IPS-18a (cell line): ENCODE results near the gene MARF1.
"Not testable (repeated sequence)": the region's sequence is repeated elsewhere in the genome, so short reads cannot be mapped to it uniquely, and the experiment has no call there.

Experiments
- H3K27ac ChIP-seq: one replicate; pipeline ENCODE4 v1.5.1; 2013; ENCODE audit warnings: low read length
- H3K27me3 ChIP-seq: one replicate; pipeline ENCODE4 v1.6.1; 2013; ENCODE audit warnings: mild to moderate bottlenecking, low read length; ENCODE audit not compliant: control insufficient read depth, insufficient read depth
- H3K36me3 ChIP-seq: one replicate; pipeline ENCODE4 v1.6.1; 2013; ENCODE audit warnings: low read depth, low read length; ENCODE audit not compliant: control insufficient read depth
- H3K4me1 ChIP-seq: one replicate; pipeline ENCODE4 v1.6.1; 2013; ENCODE audit warnings: low read depth, low read length; ENCODE audit not compliant: control insufficient read depth
- H3K4me3 ChIP-seq: one replicate; pipeline ENCODE4 v1.5.1; 2013; ENCODE audit warnings: low read length
- H3K9ac ChIP-seq: one replicate; pipeline ENCODE4 v1.6.1; 2013; ENCODE audit warnings: mild to moderate bottlenecking, low read length, moderate library complexity
- H3K9me3 ChIP-seq: one replicate; pipeline ENCODE4 v1.6.1; 2013; ENCODE audit warnings: low read depth, low read length; ENCODE audit not compliant: control insufficient read depth

MARF1 gene

DNA sequence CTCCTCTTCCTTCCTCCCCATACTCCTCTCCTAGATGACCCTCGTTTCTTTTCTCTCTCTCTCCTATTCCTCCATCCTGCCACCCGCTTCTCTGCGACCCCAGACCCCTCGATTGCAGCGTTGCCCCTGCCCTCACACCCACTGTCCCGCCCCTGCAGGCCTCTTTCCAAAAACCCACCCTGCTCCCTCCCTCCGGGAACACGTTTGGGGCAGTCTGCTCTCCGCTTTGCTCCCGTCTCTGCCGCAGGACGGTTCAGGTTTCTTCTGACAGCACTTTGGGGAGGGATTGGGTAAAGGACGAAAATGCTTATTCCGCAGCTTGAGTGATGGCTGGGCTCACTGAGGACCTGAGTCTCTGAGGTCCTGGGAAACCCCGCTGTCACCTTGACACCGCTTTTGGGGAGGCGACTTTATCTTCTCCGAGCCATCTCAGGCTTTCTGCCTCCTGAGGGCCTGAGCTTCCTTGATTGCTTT lies 7.8 kb upstream of the MARF1 start:
- no peaks in the 10 kb centered on the region for H3K36me3 ChIP-seq
- no peak overlapping the region for H3K27ac ChIP-seq
- H3K9ac ChIP-seq = peak overlapping the region; percentile 69
- no peaks in the 10 kb centered on the region for H3K9me3 ChIP-seq
- no peaks in the 10 kb centered on the region for H3K27me3 ChIP-seq
- H3K4me1 ChIP-seq = no peaks in the 10 kb centered on the region
- H3K4me3 ChIP-seq = peak overlapping the region; percentile 92

DNA sequence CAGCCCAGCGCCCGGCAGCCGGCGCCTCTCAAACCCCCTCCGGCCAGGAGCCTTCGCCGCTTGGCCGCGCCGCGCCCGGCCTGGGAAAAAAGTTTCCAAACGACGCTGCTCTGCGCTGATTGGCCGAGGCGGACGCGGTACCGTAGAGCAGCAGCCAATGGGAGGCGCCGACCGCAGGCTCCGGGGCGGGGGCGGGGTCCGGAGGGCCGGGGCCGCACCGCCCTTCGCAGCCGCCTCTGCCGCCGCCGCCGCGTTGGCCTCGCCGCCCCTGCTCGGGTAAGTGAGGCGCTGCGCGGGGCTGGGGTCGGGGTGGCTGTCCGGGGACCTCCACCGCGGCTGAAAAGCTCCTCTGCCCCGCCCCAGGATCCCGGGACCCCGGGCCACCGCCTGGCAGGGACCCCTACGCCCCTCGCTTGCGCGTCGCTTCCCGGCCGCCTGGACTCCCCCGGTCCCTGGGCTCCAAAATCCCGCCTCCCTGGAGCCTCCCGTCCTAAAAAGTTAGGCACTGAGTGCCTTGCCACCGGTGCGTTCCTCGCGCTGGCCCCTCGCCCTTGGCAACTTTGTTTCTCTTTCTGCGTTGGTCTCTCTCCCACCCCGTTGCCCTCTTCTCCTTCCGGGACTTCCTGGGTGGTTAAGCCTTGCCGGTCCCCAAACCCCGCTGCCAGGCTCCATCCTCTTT lies 7.2 kb upstream of the MARF1 start, which contains the start of gene NDE1:
TSS of gene NDE1 (plus strand) at position 227 of the 679 bp plus-strand sequence. CDS start 14,534 bp downstream, outside the sequence.
- no peak within 1 kb of the TSS for H3K27ac ChIP-seq
- H3K4me1 ChIP-seq = no peaks in the 10 kb centered on the region
- no peaks in the 10 kb centered on the region for H3K27me3 ChIP-seq
- H3K9me3 ChIP-seq = no peaks in the 10 kb centered on the region
- no peaks in the 10 kb centered on the region for H3K36me3 ChIP-seq
- peak within 1 kb of the TSS; percentile 92 for H3K4me3 ChIP-seq
- H3K9ac ChIP-seq = peak within 1 kb of the TSS; percentile 69

DNA sequence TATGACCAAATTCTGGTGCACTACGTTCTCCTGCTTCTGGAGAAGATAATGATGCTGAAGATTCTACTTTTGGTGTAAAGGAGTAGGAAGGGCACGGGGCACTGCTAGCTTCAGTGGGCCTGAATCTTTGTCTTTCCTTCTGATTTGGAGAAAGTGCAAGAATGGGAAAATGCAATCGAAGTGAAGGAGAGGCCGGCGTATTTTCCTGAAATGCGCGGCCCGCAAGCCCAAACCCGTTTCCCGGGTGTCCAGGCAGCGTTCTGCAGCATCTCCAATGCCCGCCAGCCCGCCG lies 6.7 kb upstream of the MARF1 start:
- H3K27ac ChIP-seq = no peak overlapping the region
- H3K4me3 ChIP-seq = peak overlapping the region; percentile 66
- H3K27me3 ChIP-seq = no peaks in the 10 kb centered on the region
- H3K36me3 ChIP-seq = no peaks in the 10 kb centered on the region
- H3K4me1 ChIP-seq = no peaks in the 10 kb centered on the region
- no peak overlapping the region for H3K9ac ChIP-seq
- no peaks in the 10 kb centered on the region for H3K9me3 ChIP-seq

- H3K4me3 ChIP-seq = peak overlapping the region; percentile 66
- H3K27ac ChIP-seq, H3K9me3 ChIP-seq, H3K36me3 ChIP-seq, H3K4me1 ChIP-seq, H3K9ac ChIP-seq, H3K27me3 ChIP-seq: not testable (repeated sequence)
Observed at GRCh38 chr16:15649311-15649710, 6.4 kb upstream of the MARF1 start.

GRCh38 chr16:15648135-15648730 lies 5.3 kb upstream of the MARF1 start:
- no peaks in the 10 kb centered on the region for H3K27me3 ChIP-seq
- peaks cover 6% of the 10 kb centered on the region for H3K4me1 ChIP-seq
- H3K4me3 ChIP-seq = no peak overlapping the region
- no peaks in the 10 kb centered on the region for H3K9me3 ChIP-seq
- H3K27ac ChIP-seq = no peak overlapping the region
- H3K9ac ChIP-seq = no peak overlapping the region
- no peaks in the 10 kb centered on the region for H3K36me3 ChIP-seq

GRCh38 chr16:15647294-15648014 lies 4.5 kb upstream of the MARF1 start:
- H3K4me3 ChIP-seq = no peak overlapping the region
- H3K27ac ChIP-seq = no peak overlapping the region
- H3K9me3 ChIP-seq = no peaks in the 10 kb centered on the region

DNA sequence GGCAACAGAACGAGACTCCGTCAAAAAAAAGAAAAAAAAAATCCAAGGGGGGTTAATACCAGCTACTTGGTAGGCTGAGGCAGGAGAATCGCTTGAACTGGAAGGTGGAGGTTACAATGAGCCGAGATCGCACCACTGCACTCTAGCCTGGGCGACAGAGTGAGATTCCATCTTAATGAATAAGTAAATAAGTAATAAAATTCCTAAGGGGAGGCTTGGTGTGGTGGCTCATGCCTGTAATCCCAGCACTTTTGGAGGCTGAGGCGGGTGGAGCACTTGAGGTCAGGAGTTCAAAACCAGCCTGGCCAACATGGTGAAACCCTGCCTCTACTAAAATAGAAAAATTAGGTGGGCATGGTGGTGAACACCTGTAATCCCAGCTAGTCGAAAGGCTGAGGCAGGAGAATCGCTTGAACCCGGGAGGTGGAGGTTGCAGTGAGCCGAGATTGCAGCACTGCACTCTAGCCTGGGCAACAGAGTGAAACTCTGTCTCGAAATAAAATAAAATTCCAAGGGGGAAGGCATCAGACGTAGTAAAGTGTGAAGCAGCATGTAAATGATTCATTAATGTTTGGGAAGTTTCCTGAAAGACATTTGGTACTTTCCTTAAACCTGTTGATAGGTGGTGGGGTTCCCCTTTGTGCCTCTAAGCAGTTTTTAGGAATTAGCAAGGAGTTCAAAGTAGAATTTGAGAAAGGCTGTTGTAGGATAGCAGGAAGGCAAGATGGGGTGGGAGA lies 3.8 kb upstream of the MARF1 start:
- not testable (repeated sequence) for H3K27me3 ChIP-seq, H3K4me3 ChIP-seq, H3K27ac ChIP-seq, H3K9ac ChIP-seq, H3K36me3 ChIP-seq, H3K9me3 ChIP-seq
- H3K4me1 ChIP-seq = peaks cover 10% of the 10 kb centered on the region

More at GRCh38 chr16:15647294-15648014, 4.5 kb upstream of the MARF1 start:
- peaks cover 6% of the 10 kb centered on the region for H3K4me1 ChIP-seq
- H3K9ac ChIP-seq = no peak overlapping the region
- H3K27me3 ChIP-seq = no peaks in the 10 kb centered on the region
- no peaks in the 10 kb centered on the region for H3K36me3 ChIP-seq

DNA sequence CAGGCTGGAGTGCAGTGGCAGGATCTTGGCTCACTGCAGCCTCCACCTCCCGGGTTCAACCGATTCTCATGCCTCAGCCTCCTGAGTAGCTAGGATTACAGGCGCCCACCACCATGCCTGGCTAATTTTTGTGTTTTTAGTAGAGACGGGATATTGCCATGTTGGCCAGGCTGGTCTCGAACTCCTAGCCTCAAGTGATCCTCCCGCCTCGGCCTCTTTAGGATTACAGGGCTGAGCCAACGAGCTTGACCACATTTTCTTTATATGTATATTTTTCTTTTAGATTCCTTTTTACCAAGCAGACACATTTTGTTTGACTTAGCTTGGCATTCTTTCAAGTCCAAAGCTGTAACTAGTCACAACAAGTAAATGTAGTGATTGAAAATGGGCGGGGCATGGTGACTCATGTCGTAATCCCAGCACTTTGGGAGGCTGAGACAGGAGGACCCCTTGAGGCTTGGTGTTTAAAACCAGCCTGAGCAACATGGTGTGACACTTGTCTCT lies 2.1 kb upstream of the MARF1 start:
- not testable (repeated sequence) for H3K9me3 ChIP-seq, H3K9ac ChIP-seq, H3K27ac ChIP-seq, H3K36me3 ChIP-seq, H3K4me3 ChIP-seq, H3K27me3 ChIP-seq
- peaks cover 11% of the 10 kb centered on the region for H3K4me1 ChIP-seq

- Histone ChIP-seq H3K9me3 (no peaks in the 10 kb centered on the region), H3K4me3 (peak overlapping the region; percentile 90), H3K27me3 (no peaks in the 10 kb centered on the region), H3K9ac (peak overlapping the region; percentile 93), H3K27ac (peak overlapping the region; percentile 87), H3K36me3 (no peaks in the 10 kb centered on the region), H3K4me1 (peaks cover 11% of the 10 kb centered on the region)
Observed at GRCh38 chr16:15644267-15644961, 1.5 kb upstream of the MARF1 start.

- Histone ChIP-seq H3K9ac (peak overlapping the region; percentile 93), H3K27me3 (no peaks in the 10 kb centered on the region), H3K36me3 (peaks cover 3% of the 10 kb centered on the region), H3K27ac (peak overlapping the region; percentile 87), H3K4me3 (peak overlapping the region; percentile 90), H3K4me1 (peaks cover 11% of the 10 kb centered on the region), H3K9me3 (no peaks in the 10 kb centered on the region)
Observed at GRCh38 chr16:15643946-15644250, 944 bp upstream of the MARF1 start.

- Histone ChIP-seq H3K9ac (peak overlapping the region; percentile 75), H3K27ac (peak overlapping the region; percentile 44), H3K4me1 (peaks cover 11% of the 10 kb centered on the region), H3K9me3 (no peaks in the 10 kb centered on the region), H3K36me3 (peaks cover 13% of the 10 kb centered on the region), H3K4me3 (peak overlapping the region; percentile 78), H3K27me3 (no peaks in the 10 kb centered on the region)
Observed at GRCh38 chr16:15642557-15643047, 352 bp downstream of the MARF1 start.
